H1 (cell line): ENCODE results near the gene CELF5. TPM values are rescaled to one million over a fixed set of nuclear protein-coding genes. Genes with fewer than 3 reads are reported as not detected.
A peak's percentile ranks its signal among the peaks of the same experiment; 100 is the strongest.

Source experiments
- CTCF ChIA-PET: fragments of 300-600 bp; sonication (Branson Sonifier 250); formaldehyde crosslinking; loops from one replicate; lab custom pipeline; 2021; ENCODE audit not compliant: partially characterized antibody; lab: Charles Lee
- POLR2A ChIA-PET: fragments of 300-600 bp; sonication (Branson Sonifier 250); formaldehyde crosslinking; loops from one replicate; lab custom pipeline; 2021; ENCODE audit warnings: inconsistent platforms; ENCODE audit not compliant: partially characterized antibody; lab: Charles Lee
- DNase-seq, 2 experiments: peaks; one replicate each; pipeline versions ENCODE4 v3.0.0 to v3.0.0-alpha.2; 2010 to 2022; ENCODE audit warnings: low spot score in 2 of 2, low read depth in 1 of 2, mixed read lengths in 1 of 2
- FAIRE-seq: peaks from 2 replicates; lab custom pipeline; 2011; peaks lifted over from hg19 to GRCh38; lab: Jason Lieb, UNC
- H2AFZ ChIP-seq: 2 replicates; pipeline ENCODE4 v1.8.1; 2012; ENCODE audit warnings: low read length, inconsistent platforms
- H2AK5ac ChIP-seq: 2 replicates; pipeline ENCODE4 v1.6.1; 2013; ENCODE audit warnings: low read depth, low read length
- H2BK120ac ChIP-seq: replicated peaks from 2 replicates; pipeline ENCODE3; 2013; ENCODE audit warnings: low read depth, low read length, inconsistent platforms
- H2BK12ac ChIP-seq: 2 replicates; pipeline ENCODE4 v1.6.1; 2013; ENCODE audit warnings: low read depth, low read length
- H2BK15ac ChIP-seq: 2 replicates; pipeline ENCODE4 v1.6.1; 2013; ENCODE audit warnings: low read length
- H2BK20ac ChIP-seq: 2 replicates; pipeline ENCODE4 v1.6.1; 2013; ENCODE audit warnings: low read length
- H2BK5ac ChIP-seq: 2 replicates; pipeline ENCODE4 v1.6.1; 2013; ENCODE audit warnings: low read depth, low read length
- H3K14ac ChIP-seq: 2 replicates; pipeline ENCODE4 v1.6.1; 2013; ENCODE audit warnings: inconsistent platforms; ENCODE audit not compliant: insufficient read length
- H3K18ac ChIP-seq: 2 replicates; pipeline ENCODE4 v1.6.1; 2013; ENCODE audit warnings: low read length; ENCODE audit errors: extremely low read depth
- H3K23ac ChIP-seq: 2 replicates; pipeline ENCODE4 v1.6.1; 2013; ENCODE audit warnings: inconsistent platforms; ENCODE audit not compliant: insufficient read length
- H3K23me2 ChIP-seq: 2 replicates; pipeline ENCODE4 v1.6.1; 2013; ENCODE audit warnings: low read depth, low read length
- H3K27ac ChIP-seq: 2 replicates; pipeline ENCODE4 v1.6.1; 2011; ENCODE audit warnings: low read depth, low read length, inconsistent platforms
- H3K27me3 ChIP-seq, 4 experiments: replicated peaks in 1 of 4; 1 replicate in 1 of 4; 2 replicates in 3 of 4; pipeline versions ENCODE4 v1.6.1 to v1.8.1; 2011 to 2013; ENCODE audit warnings: low read length in 3 of 4, mild to moderate bottlenecking in 3 of 4, inconsistent platforms in 2 of 4, mixed read lengths in 2 of 4, moderate library complexity in 1 of 4; ENCODE audit not compliant: control insufficient read depth in 3 of 4, insufficient read depth in 3 of 4; ENCODE audit errors: extremely low read depth in 1 of 4
- H3K36me3 ChIP-seq, 4 experiments: 2 replicates each; pipeline versions ENCODE4 v1.6.1 to v1.8.1; 2011 to 2013; ENCODE audit warnings: mild to moderate bottlenecking in 4 of 4, low read length in 3 of 4, moderate library complexity in 2 of 4, control low read depth in 1 of 4, inconsistent platforms in 1 of 4; ENCODE audit not compliant: insufficient read depth in 4 of 4, control insufficient read depth in 2 of 4
- H3K4ac ChIP-seq: replicated peaks from 2 replicates; pipeline ENCODE3; 2013; ENCODE audit warnings: low read length, low read depth, mixed read lengths, inconsistent platforms; ENCODE audit not compliant: insufficient read length
- H3K4me1 ChIP-seq, 4 experiments: replicated peaks in 1 of 4; 1 replicate in 1 of 4; 2 replicates in 3 of 4; pipeline versions ENCODE4 v1.6.1 to v1.8.1; 2011 to 2013; ENCODE audit warnings: low read length in 3 of 4, inconsistent platforms in 2 of 4, mixed read lengths in 1 of 4; ENCODE audit not compliant: insufficient read depth in 4 of 4, control insufficient read depth in 3 of 4
- H3K4me2 ChIP-seq, 2 experiments: 2 replicates each; pipeline versions ENCODE4 v1.6.1 to v1.8.1; 2011 to 2013; ENCODE audit warnings: low read depth in 2 of 2, low read length in 2 of 2, control low read depth in 1 of 2, inconsistent platforms in 1 of 2, mild to moderate bottlenecking in 1 of 2; ENCODE audit not compliant: insufficient read depth in 1 of 2
- H3K4me3 ChIP-seq, 4 experiments: fragments of 200-600, 300-600 bp in 1 of 4; sonication (generic), shearing (Covaris generic), sonication (Bioruptor Twin) in 1 of 4; 2 replicates each; pipeline versions ENCODE4 v1.5.1 to v1.8.1; 2011 to 2016; ENCODE audit warnings: low read length in 4 of 4, low read depth in 3 of 4, control low read depth in 2 of 4, inconsistent platforms in 2 of 4, mild to moderate bottlenecking in 2 of 4, mixed read lengths in 1 of 4, moderate library complexity in 1 of 4; ENCODE audit not compliant: insufficient read depth in 2 of 4; ENCODE audit errors: extremely low read depth in 1 of 4
- H3K56ac ChIP-seq: replicated peaks from 2 replicates; pipeline ENCODE3; 2013; ENCODE audit warnings: low read depth, mild to moderate bottlenecking, mixed read lengths, low read length, inconsistent platforms; ENCODE audit not compliant: insufficient read length
- H3K79me1 ChIP-seq: 2 replicates; pipeline ENCODE4 v1.6.1; 2013; ENCODE audit warnings: low read depth, low read length, control low read depth
- H3K79me2 ChIP-seq, 2 experiments: 2 replicates each; pipeline versions ENCODE4 v1.6.1 to v1.8.1; 2012 to 2013; ENCODE audit warnings: low read length in 2 of 2, mild to moderate bottlenecking in 2 of 2, inconsistent platforms in 1 of 2; ENCODE audit not compliant: insufficient read depth in 2 of 2, control insufficient read depth in 1 of 2
- H3K9ac ChIP-seq, 4 experiments: replicated peaks in 1 of 4; 1 replicate in 1 of 4; 2 replicates in 3 of 4; pipeline versions ENCODE4 v1.6.1 to v1.8.1; 2011 to 2013; ENCODE audit warnings: low read depth in 3 of 4, low read length in 3 of 4, control low read depth in 2 of 4, mild to moderate bottlenecking in 2 of 4, moderate library complexity in 2 of 4, inconsistent platforms in 1 of 4; ENCODE audit errors: extremely low read depth in 1 of 4
- H3K9me3 ChIP-seq, 2 experiments: 2 replicates each; pipeline versions ENCODE4 v1.6.1 to v1.8.1; 2012 to 2013; ENCODE audit warnings: mild to moderate bottlenecking in 2 of 2, moderate library complexity in 2 of 2, control low read depth in 1 of 2, inconsistent platforms in 1 of 2, low read depth in 1 of 2, low read length in 1 of 2, mixed read lengths in 1 of 2; ENCODE audit not compliant: insufficient read depth in 2 of 2
- H4K20me1 ChIP-seq, 2 experiments: replicated peaks in 1 of 2; 2 replicates each; pipeline versions ENCODE3 to v1.8.1; 2011 to 2013; ENCODE audit warnings: inconsistent platforms in 2 of 2, low read length in 2 of 2, mild to moderate bottlenecking in 1 of 2; ENCODE audit not compliant: insufficient read depth in 2 of 2, control insufficient read depth in 1 of 2
- H4K5ac ChIP-seq: 2 replicates; pipeline ENCODE4 v1.6.1; 2013; ENCODE audit warnings: low read length, low read depth, mixed read lengths, inconsistent platforms; ENCODE audit not compliant: insufficient read length
- H4K8ac ChIP-seq: 2 replicates; pipeline ENCODE4 v1.8.0; 2013; ENCODE audit warnings: mild to moderate bottlenecking, moderate library complexity, low read length, inconsistent platforms; ENCODE audit not compliant: insufficient read depth; ENCODE audit errors: extremely low read depth
- H4K91ac ChIP-seq: replicated peaks from 2 replicates; pipeline ENCODE3; 2013; ENCODE audit warnings: low read length, mixed read lengths, inconsistent platforms; ENCODE audit not compliant: insufficient read length
- WGBS, 2 experiments: shearing (Covaris generic) in 1 of 2; methylation state at CpG; one replicate each; pipeline versions ENCODE4 v1.1.6 to v1.1.7; 2013 to 2015; ENCODE audit warnings: low lambda C conversion rate in 2 of 2, mixed read lengths in 2 of 2, inconsistent platforms in 1 of 2, low coverage in 1 of 2, missing lambda C conversion rate in 1 of 2; ENCODE audit not compliant: insufficient replicate concordance in 2 of 2, insufficient coverage in 1 of 2, insufficient read length in 1 of 2; ENCODE audit errors: extremely low coverage in 1 of 2, missing lambda C conversion rate in 1 of 2; 5-methylcytosine and 5-hydroxymethylcytosine counted together
- polyA plus RNA-seq, 7 experiments: library from polyadenylated mRNA; depleted of rRNA in 3 of 7; stranded (reverse) in 5 of 7; unstranded in 2 of 7; fragments of >200 nt in 5 of 7; fragments of 200-250 nt in 2 of 7; gene quantifications; 1 replicate in 5 of 7; 2 replicates in 1 of 7; 4 replicates in 1 of 7; pipeline versions ENCODE4 v1.2.1 to v1.2.3, GENCODE V29; 2011 to 2013; ENCODE audit warnings: missing spikeins in 2 of 7, mixed read lengths in 2 of 7
- total RNA-seq: library from RNA; stranded (reverse); fragmentation: NEBNext Ultra II Directional; extraction: Animal tissue kit (Norgen Biotek cat#: 25700); gene quantifications from 2 replicates; pipeline ENCODE4 v1.2.1, GENCODE V29; 2021

The CELF5 gene
- total and polyA plus RNA-seq, 2 of the 8 experiments (the other 6 are each of a cell fraction or from before 2014, with no cell fraction given), result 9.8 to 15.0 TPM

DNA sequence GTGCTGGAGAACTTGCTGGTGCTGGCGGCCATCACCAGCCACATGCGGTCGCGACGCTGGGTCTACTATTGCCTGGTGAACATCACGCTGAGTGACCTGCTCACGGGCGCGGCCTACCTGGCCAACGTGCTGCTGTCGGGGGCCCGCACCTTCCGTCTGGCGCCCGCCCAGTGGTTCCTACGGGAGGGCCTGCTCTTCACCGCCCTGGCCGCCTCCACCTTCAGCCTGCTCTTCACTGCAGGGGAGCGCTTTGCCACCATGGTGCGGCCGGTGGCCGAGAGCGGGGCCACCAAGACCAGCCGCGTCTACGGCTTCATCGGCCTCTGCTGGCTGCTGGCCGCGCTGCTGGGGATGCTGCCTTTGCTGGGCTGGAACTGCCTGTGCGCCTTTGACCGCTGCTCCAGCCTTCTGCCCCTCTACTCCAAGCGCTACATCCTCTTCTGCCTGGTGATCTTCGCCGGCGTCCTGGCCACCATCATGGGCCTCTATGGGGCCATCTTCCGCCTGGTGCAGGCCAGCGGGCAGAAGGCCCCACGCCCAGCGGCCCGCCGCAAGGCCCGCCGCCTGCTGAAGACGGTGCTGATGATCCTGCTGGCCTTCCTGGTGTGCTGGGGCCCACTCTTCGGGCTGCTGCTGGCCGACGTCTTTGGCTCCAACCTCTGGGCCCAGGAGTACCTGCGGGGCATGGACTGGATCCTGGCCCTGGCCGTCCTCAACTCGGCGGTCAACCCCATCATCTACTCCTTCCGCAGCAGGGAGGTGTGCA lies 45.3 kb upstream of the CELF5 start:
- Histone ChIP-seq H2AFZ (no peak overlapping the region; the same call in 1 of the 2 replicates), H3K9me3 (no peaks in the 10 kb centered on the region), H4K20me1 (no peaks in the 10 kb centered on the region), H3K4ac (no peak overlapping the region), H3K36me3 (no peaks in the 10 kb centered on the region), H3K23ac (no peak overlapping the region), H3K79me2 (no peaks in the 10 kb centered on the region), H2BK5ac (no peak overlapping the region), H3K9ac (no peak overlapping the region), H2BK12ac (no peak overlapping the region), H3K79me1 (no peaks in the 10 kb centered on the region), H4K8ac (peak overlapping the region; percentile 80; the same call in 1 of the 2 replicates), H4K91ac (no peak overlapping the region), H3K4me2 (no peak overlapping the region), H3K4me3 (no peak overlapping the region), H2BK15ac (no peak overlapping the region), H3K18ac (no peak overlapping the region), H3K27ac (no peak overlapping the region), H4K5ac (no peak overlapping the region), H3K23me2 (no peaks in the 10 kb centered on the region), H3K14ac (no peak overlapping the region), H2BK120ac (no peak overlapping the region), H3K4me1 (no peaks in the 10 kb centered on the region), H2BK20ac (no peak overlapping the region), H2AK5ac (no peak overlapping the region), H3K27me3 (no peaks in the 10 kb centered on the region), H3K56ac (no peak overlapping the region)
- FAIRE-seq (no peak), DNase-seq (no peak)
- ChIA-PET CTCF (no interaction called here), POLR2A (interaction anchor here (1.0 kb wide), 1 partner anchor 11 kb away, joined by 4 read pairs; no protein-coding TSS in a partner anchor)
- WGBS, 2 experiments, result 93% methylated on average over 38 of the region's 52 CpGs; no CpG with 5 or more reads in 1 of the 2 experiments
